ENCODE results near the gene PITPNM3. TPM values are rescaled to one million over a fixed set of nuclear protein-coding genes. Genes with fewer than 3 reads are reported as not detected.

The PITPNM3 gene
- total and polyA plus RNA-seq, 2 of the 8 experiments (the other 6 are each of a cell fraction or from before 2014, with no cell fraction given): 1.7 to 3.1 TPM

DNA sequence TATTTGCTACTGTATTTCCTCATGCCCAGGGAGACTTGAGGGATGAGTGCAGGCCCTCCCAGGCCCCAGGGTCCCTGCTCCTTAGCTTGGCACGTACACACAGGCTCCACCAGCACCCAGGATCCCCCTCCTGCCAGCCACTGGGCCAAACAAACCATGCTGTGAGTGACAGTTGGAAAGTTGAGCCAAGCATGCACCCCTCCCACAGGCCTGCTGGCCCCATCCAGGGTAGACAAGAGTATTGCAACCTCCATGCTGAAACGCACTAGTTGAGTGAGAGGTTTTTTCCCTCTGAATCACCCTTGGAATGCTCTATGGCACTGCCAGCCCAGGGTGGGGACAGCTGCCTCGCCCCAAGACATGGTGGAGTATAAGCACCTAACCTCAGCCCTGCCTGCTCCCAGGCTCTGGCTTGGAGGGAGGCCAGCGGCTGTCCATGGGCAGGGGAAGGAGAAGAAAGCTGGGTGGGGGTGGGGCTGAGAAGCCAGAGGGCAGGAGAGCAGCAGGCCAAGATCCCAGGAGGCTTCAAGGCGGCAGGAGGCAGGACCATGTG, 49.6 kb downstream of the PITPNM3 start:
- Histone ChIP-seq H2AFZ (ENCODE audit: low read length) (no peak overlapping the region), H3K79me1 (ENCODE audit: low read depth, low read length) (no peaks in the 10 kb centered on the region), H4K5ac (ENCODE audit: insufficient read length, low read depth, low read length) (no peak overlapping the region), H3K36me3 (ENCODE audit: control insufficient read depth in 2 of 4, insufficient read depth in 4 of 4, low read length in 3 of 4) (no peaks in the 10 kb centered on the region), H2BK12ac (ENCODE audit: low read depth, low read length) (no peak overlapping the region), H3K9ac (replicated peaks in 1 of 4; ENCODE audit: extremely low read depth in 1 of 4, low read depth in 3 of 4, low read length in 3 of 4) (no peak overlapping the region), H3K9me3 (ENCODE audit: insufficient read depth in 2 of 2, low read depth in 1 of 2, low read length in 1 of 2) (no peaks in the 10 kb centered on the region; a peak in 1 of 4 replicates), H2BK15ac (ENCODE audit: low read length) (no peak overlapping the region), H3K23ac (ENCODE audit: insufficient read length) (no peak overlapping the region), H3K14ac (ENCODE audit: insufficient read length) (no peak overlapping the region), H3K4ac (replicated peaks; ENCODE audit: insufficient read length, low read depth, low read length) (no peak overlapping the region), H2BK120ac (replicated peaks; ENCODE audit: low read depth, low read length) (no peak overlapping the region), H3K4me1 (replicated peaks in 1 of 4; ENCODE audit: control insufficient read depth in 3 of 4, insufficient read depth in 4 of 4, low read length in 3 of 4) (peaks cover 2 to 13% (median 7%) of the 10 kb centered on the region in 4 experiments; a peak in 4 of 7 replicates), H3K56ac (replicated peaks; ENCODE audit: insufficient read length, low read depth, low read length) (no peak overlapping the region), H3K4me2 (ENCODE audit: insufficient read depth in 1 of 2, low read depth in 2 of 2, low read length in 2 of 2) (no peak overlapping the region), H3K18ac (ENCODE audit: extremely low read depth, low read length) (no peak overlapping the region), H2BK5ac (ENCODE audit: low read depth, low read length) (no peak overlapping the region), H3K23me2 (ENCODE audit: low read depth, low read length) (no peaks in the 10 kb centered on the region; the same call in 1 of the 2 replicates), H4K8ac (ENCODE audit: extremely low read depth, insufficient read depth, low read length) (no peak overlapping the region; the same call in 1 of the 2 replicates), H3K27me3 (replicated peaks in 1 of 4; ENCODE audit: control insufficient read depth in 3 of 4, extremely low read depth in 1 of 4, insufficient read depth in 3 of 4, low read length in 3 of 4) (no peaks in the 10 kb centered on the region), H4K91ac (replicated peaks; ENCODE audit: insufficient read length, low read length) (no peak overlapping the region), H2BK20ac (ENCODE audit: low read length) (no peak overlapping the region), H3K79me2 (ENCODE audit: control insufficient read depth in 1 of 2, insufficient read depth in 2 of 2, low read length in 2 of 2) (no peaks in the 10 kb centered on the region), H3K4me3 (ENCODE audit: extremely low read depth in 1 of 4, insufficient read depth in 2 of 4, low read depth in 3 of 4, low read length in 4 of 4) (no peak overlapping the region), H4K20me1 (replicated peaks in 1 of 2; ENCODE audit: control insufficient read depth in 1 of 2, insufficient read depth in 2 of 2, low read length in 2 of 2) (no peaks in the 10 kb centered on the region), H2AK5ac (ENCODE audit: low read depth, low read length) (no peak overlapping the region), H3K27ac (ENCODE audit: low read depth, low read length) (no peak overlapping the region)
- no peak for TF ChIP-seq BCL11A (IDR thresholded peaks at IDR 0.05; ENCODE audit: low read depth in 2 of 2, low read length in 2 of 2)
- no peak for TF ChIP-seq GTF2F1 (IDR thresholded peaks at IDR 0.05; ENCODE audit: borderline replicate concordance, low read depth, low read length)
- FAIRE-seq (no peak), DNase-seq (ENCODE audit: low read depth in 1 of 2, low spot score in 2 of 2) (no peak)
- ChIA-PET POLR2A (ENCODE audit: partially characterized antibody) (interaction anchor here (1.0 kb wide), 1 partner anchor 34 kb away, joined by 3 read pairs; no protein-coding TSS in a partner anchor), CTCF (ENCODE audit: partially characterized antibody) (interaction anchor here (0.8 to 1.6 kb wide), 3 partner anchors 9 to 34 kb away, joined by 3 read pairs; no protein-coding TSS in a partner anchor)
- WGBS, 2 experiments (ENCODE audit: extremely low coverage in 1 of 2, insufficient coverage in 1 of 2, insufficient read length in 1 of 2, insufficient replicate concordance in 2 of 2, low coverage in 1 of 2, low lambda C conversion rate in 2 of 2, missing lambda C conversion rate in 1 of 2): 65% methylated on average over 4 of the region's 5 CpGs; no CpG with 5 or more reads in 1 of the 2 experiments
